Astrocyte of the cerebellum (primary cell): ENCODE measurements around the gene FBXO46.

Source experiments
- DNase-seq: peaks from one replicate; pipeline ENCODE4 v3.0.0-alpha.2; 2011; ENCODE audit warnings: low read depth
- H3K4me3 ChIP-seq: 2 replicates; pipeline ENCODE4 v1.5.1; 2011; ENCODE audit warnings: mild to moderate bottlenecking, low read depth, low read length, moderate library complexity
- in situ Hi-C: cut with HindIII; loops from 2 replicates; pipeline ENCODE4 v1.10.0; 2017; ENCODE audit warnings: low sequenced_read_pairs
- TF ChIP-seq, protein P1 (sequence below): IDR thresholded peaks from 2 replicates; pipeline ENCODE4 v1.5.1; 2012; ENCODE audit warnings: low read length, low read depth, moderate library complexity, mild to moderate bottlenecking; ENCODE audit errors: missing control alignments

Gene FBXO46

DNA sequence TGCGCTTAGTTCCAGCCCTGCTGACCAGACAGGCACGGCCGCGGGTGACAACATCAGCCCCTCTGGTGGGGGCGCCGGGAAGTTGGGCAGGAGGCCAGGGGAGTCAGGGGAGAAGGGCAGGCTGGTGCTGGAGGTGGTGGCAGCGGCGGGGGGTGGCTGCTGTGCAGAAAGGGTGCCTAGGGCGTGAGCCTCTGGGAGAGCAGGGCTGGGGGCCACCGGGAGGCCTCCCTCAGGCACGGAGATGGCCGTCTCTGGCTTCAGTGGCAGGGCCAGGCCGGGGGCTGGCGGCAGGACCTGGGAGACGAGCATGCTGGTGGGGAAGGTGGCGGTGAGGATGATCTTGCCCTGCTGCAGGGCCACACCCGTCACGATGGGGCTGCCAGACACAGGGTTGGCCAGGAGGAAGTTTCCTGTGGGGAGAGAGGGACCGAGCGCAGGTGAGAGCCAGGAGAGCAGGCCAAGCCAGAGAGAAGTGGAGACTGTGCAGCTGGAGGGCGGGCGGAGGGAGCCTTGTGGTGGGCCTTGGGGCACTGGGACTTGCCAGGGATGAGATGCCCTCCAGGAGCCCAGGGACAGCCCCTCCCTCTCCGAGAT is 35.1 kb upstream of the FBXO46 start:
- DNase-seq: no peak
- no peak overlapping the region for H3K4me3 ChIP-seq
- in situ Hi-C loops: no loop called here
- TF ChIP-seq, protein P1, sequence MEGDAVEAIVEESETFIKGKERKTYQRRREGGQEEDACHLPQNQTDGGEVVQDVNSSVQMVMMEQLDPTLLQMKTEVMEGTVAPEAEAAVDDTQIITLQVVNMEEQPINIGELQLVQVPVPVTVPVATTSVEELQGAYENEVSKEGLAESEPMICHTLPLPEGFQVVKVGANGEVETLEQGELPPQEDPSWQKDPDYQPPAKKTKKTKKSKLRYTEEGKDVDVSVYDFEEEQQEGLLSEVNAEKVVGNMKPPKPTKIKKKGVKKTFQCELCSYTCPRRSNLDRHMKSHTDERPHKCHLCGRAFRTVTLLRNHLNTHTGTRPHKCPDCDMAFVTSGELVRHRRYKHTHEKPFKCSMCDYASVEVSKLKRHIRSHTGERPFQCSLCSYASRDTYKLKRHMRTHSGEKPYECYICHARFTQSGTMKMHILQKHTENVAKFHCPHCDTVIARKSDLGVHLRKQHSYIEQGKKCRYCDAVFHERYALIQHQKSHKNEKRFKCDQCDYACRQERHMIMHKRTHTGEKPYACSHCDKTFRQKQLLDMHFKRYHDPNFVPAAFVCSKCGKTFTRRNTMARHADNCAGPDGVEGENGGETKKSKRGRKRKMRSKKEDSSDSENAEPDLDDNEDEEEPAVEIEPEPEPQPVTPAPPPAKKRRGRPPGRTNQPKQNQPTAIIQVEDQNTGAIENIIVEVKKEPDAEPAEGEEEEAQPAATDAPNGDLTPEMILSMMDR: no peak

DNA sequence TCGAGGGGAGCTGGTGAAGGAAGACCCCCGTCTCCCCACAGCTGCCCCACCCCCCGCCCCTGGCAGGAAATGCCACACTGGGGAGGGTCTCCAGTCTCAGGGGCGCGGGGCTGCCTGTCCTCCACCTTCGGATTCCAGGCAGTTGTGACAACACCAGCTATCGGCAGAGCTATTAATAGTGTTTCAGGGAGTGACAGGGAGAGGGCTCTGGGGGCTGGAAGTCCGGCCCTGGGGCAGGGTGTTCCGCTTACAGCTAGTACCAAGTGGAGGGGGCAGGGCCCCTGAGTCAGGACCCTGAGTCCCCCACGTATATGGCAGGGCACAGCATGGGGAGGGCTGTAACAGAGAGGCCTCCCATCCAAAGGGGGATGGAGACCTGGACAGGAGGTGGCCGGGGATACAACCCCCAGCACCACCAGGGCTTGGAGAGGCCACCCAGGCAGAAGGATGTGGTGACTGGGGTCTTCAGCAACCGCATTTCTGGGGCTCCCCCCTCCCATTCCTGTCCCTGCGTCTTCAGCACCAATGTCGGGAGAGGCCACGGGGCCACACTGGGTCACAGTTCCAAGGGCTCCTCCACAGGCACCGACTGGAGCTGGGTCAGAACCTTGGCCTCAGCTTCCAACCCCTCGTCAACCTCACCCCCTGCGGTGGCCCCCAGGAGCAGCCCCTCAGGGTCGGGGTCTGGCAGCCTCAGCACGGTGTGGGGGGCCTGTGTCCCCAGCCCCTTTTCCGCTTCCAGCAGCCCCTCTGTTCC is 34.4 kb upstream of the FBXO46 start:
- TF ChIP-seq, protein P1: no peak
- DNase-seq: no peak
- in situ Hi-C loops: no loop called here
- no peak overlapping the region for H3K4me3 ChIP-seq

GRCh38 chr19:45764475-45764874 is 33.8 kb upstream of the FBXO46 start:
- TF ChIP-seq, protein P1: no peak
- in situ Hi-C loops: no loop called here
- no peak overlapping the region for H3K4me3 ChIP-seq
- DNase-seq: no peak

DNA sequence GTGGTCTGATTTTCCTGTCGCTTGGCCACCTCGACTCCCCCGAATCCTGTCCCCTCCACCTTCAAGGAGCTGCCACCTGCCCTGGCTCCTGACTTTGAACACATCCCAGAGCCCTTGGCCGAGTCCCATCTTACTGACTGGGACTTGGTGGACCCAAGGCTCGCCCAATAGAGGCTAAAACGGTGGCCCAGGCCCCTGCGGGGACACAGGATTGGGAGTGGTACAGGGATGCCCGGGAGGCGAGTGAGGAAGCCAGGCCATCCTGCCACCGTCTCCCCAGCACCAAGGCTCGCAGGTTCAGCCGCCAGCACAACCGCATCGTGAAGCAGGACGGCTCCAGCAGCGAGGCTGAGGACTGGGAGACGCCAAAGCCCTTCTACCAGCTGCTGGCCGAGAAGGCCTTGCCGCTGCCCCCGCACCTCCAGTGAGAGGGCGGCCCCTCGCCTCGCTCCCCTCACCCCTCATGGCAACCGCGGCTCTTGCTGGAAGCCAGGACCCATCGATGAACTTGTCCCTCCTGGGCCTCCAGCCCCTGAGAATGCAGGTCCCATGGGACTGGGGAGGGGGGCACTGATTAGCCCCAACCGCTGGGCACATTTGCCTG is 33.1 kb upstream of the FBXO46 start:
- H3K4me3 ChIP-seq: no peak overlapping the region
- in situ Hi-C loops: no loop called here
- TF ChIP-seq, protein P1: no peak

DNA sequence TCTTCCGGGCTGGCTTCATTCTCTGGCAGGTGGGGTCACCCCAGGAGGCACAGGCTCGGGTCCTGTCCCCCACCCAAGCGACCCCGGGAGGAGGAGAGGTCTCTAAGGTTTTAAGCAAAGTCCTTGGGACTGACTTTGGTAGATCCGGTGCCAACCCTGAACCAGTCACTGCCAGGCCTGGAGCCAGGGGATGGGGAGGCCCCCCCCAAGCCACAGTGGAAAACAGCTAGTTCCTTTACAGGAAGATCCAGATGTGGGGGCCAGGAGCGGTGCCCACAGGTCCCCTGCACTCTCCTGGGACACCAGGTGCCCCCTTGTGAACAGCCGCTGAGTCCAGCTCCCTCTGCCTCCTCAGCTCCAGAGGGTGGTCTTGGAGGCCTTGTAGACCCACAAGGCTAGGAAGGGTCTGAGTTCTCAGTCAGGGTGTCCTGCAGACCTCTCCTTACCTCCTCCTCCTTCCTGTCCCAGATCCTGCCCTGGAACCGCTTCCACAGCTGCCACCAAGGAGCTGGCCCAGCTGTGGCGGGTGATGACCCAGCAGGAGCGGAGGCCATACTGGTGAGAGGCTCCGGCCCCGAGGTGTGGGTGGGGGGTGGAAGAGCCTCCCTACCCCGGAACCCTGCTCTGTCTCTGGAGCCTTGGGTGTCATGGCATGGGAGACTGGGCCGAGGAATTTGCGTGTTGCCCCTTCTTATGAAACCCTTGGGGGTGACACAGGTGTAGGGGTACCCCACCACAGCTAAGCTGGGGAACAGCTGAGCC is 32.4 kb upstream of the FBXO46 start:
- in situ Hi-C loops: no loop called here
- no peak overlapping the region for H3K4me3 ChIP-seq
- TF ChIP-seq, protein P1: no peak
- no peak for DNase-seq

More for the DNA sequence above, 33.1 kb upstream of the FBXO46 start:
- no peak for DNase-seq

- TF ChIP-seq, protein P1: no peak
- H3K4me3 ChIP-seq: no peak overlapping the region
- in situ Hi-C loops: no loop called here
- DNase-seq: no peak
Measured at GRCh38 chr19:45761714-45762113, 31.0 kb upstream of the FBXO46 start.
